HFF-Myc (cell line): ENCODE results near the gene PRPS1L1.

ENCODE experiments used
- DNase-seq: peaks from one replicate; pipeline ENCODE4 v3.0.0-alpha.2; 2011; ENCODE audit warnings: low read depth; ENCODE audit errors: extremely low read depth
- H3K4me3 ChIP-seq: replicated peaks from 2 replicates; pipeline ENCODE4 v1.5.1; 2011; ENCODE audit warnings: low read depth, mild to moderate bottlenecking, control low read depth, low read length
- CTCF ChIP-seq: IDR thresholded peaks from 2 replicates; pipeline ENCODE4 v1.5.1; 2012; ENCODE audit warnings: mild to moderate bottlenecking, low read depth, low read length, control low read depth; ENCODE audit errors: missing control alignments

The PRPS1L1 gene

GRCh38 chr7:18016547-18017444 lies 10.8 kb downstream of the PRPS1L1 start:
- no peak overlapping the region for H3K4me3 ChIP-seq
- no peak for TF ChIP-seq CTCF
- no peak for DNase-seq

- DNase-seq, result no peak
- no peak for TF ChIP-seq CTCF
These were observed 13.7 kb downstream of the PRPS1L1 start for GRCh38 chr7:18013936-18014335.

GRCh38 chr7:18004372-18004771 lies 23.3 kb downstream of the PRPS1L1 start:
- no peak for DNase-seq
- H3K4me3 ChIP-seq, result no peak overlapping the region
- no peak for TF ChIP-seq CTCF

More at GRCh38 chr7:18013936-18014335, 13.7 kb downstream of the PRPS1L1 start:
- H3K4me3 ChIP-seq, result no peak overlapping the region

GRCh38 chr7:18003286-18003994 lies 24.2 kb downstream of the PRPS1L1 start:
- H3K4me3 ChIP-seq, result no peak overlapping the region
- TF ChIP-seq CTCF, result no peak
- DNase-seq, result no peak

GRCh38 chr7:17998692-17999091 lies 29.0 kb downstream of the PRPS1L1 start:
- no peak overlapping the region for H3K4me3 ChIP-seq
- no peak for TF ChIP-seq CTCF
- no peak for DNase-seq

- TF ChIP-seq CTCF, result no peak
- H3K4me3 ChIP-seq, result no peak overlapping the region
- no peak for DNase-seq
These were observed 31.0 kb downstream of the PRPS1L1 start for GRCh38 chr7:17996442-17997223.
